Stimulated activated CD4-positive, alpha-beta T cell treated with anti-CD3 and anti-CD28 coated beads, Interleukin-2, amount 100 ng/mL, for 24 hours (primary cell): ENCODE data around the gene ZNF587B.
"Not testable (repeated sequence)": the region's sequence is repeated elsewhere in the genome, so short reads cannot be mapped to it uniquely, and the experiment has no call there.

ENCODE experiments used
- DNase-seq, 2 donors: peaks; one replicate each; pipeline ENCODE4 v3.0.0-alpha.2; 2020

Gene ZNF587B

DNA sequence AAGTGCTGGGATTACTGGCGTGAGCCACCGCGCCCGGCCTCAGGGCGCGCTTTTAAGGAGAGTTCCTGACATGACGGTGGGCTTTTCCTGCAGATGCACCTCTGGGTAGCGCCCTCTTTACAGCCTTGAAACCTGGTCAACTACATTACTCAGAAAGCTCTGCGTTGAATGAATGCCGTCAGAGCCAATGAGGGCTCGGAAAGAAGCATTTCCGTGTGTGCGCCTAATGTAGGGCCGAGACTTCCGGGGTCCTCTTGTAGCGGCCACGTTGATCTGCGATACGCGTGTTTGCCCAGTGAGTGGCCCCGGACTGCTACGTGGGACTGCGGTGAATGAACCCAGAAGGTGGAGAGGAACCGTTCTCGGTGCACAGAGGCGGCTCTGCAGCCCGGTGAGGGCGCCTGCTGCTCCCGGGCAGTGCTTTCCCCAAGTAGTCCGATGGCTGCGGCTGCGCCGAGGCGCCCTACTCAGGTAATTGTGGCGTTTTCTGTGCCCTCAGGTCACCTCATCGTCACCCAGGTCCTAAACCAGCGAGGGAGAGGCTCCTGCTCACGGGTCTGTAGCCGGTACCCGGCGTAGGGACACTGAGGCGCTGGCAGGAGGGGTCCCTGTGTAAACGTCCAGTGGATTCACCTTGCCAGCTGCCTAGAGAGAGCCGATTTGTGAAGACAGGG lies 10.5 kb upstream of the ZNF587B start:
- DNase-seq: peak; percentile 75 to 81

DNA sequence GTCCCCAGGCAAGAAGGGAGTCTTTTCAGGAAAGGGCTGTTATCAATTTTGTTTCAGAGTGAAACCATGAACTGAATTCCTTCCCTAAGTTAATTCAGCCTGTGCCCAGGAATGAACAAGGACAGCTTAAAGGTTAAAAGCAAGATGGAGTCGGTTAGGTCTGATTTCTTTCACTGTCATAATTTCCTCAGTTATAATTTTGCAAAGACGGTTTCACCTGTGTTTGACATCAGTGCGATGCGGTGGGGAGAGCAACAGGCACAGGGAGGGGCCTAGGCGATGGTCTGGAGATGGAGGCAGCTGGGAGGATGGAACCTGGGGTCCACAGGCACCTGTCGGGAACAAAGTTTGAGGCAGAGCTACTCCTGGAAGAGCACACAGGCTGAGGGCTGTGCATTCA lies 9.5 kb upstream of the ZNF587B start:
- no peak for DNase-seq

DNA sequence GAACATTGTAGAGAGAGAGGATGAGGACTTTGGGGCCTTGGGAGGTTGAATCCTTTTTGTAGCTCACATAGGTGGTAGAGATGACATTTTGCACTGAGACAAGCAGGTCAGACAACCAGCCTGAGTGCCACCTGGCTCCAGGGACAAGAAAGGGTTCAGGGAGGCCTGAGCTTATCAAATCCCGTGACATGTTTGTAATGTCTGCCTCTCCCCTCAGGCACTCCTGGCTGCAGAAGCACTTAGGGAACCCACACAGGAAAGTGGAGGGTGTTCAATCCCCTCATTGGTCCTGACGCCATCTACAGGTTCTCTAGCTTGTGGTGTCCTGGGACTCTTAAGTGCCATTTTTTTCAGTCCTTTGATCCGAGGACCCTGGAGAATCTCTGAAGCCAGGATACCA lies 9.0 kb upstream of the ZNF587B start:
- DNase-seq: not testable (repeated sequence)

DNA sequence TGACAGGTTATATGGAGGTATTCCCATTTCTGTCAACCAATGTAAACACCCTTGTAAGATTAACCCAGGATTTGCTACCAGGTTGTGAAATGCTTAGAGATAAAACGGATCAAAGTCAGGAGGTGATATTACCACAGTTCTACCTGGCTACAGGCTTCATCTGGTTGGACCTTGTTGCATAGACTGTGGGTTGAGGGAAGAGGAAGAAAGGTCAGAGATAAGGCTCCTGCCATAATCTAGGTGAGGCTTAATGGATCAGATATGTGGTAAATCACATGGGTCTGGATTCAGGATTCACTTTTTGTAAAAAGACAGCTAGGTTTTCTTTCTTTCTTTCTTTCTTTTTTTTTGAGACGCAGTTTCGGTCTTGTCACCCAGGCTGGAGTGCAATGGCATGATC lies 8.6 kb upstream of the ZNF587B start:
- not testable (repeated sequence) for DNase-seq

DNA sequence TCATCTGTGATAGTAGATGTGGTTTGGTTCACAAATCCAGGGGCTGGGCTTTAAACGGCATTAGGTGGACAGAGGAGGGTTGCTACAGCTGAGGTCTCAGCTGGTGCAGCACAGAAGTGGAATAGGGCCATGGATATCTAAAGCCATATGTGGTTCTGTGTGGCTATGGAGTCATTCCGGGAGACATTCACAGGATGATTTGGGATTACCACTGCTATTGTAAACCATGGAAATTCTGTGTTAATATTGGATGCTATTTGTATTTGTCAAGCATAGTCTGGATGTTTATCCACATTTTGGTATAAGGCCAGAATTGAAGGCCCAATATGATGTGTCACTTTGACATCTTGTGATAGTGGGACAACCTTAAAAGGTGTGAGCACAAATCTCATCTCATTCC lies 6.9 kb upstream of the ZNF587B start:
- not testable (repeated sequence) for DNase-seq

DNA sequence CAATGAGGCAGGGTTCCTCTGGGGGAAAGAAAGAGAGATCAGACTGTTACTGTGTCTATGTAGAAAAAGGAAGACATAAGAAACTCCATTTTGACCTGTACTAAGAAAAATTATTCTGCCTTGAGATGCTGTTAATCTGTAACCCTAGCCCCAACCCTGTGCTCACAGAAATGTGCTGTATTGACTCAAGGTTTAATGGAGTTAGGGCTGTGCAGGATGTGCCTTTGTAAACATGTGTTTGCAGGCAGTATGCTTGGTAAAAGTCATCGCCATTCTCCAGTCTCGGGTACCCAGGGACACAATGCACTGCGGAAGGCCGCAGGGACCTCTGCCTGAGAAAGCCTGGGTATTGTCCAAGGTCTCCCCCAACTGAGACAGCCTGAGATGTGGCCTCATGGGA lies 6.5 kb upstream of the ZNF587B start:
- not testable (repeated sequence) for DNase-seq

DNA sequence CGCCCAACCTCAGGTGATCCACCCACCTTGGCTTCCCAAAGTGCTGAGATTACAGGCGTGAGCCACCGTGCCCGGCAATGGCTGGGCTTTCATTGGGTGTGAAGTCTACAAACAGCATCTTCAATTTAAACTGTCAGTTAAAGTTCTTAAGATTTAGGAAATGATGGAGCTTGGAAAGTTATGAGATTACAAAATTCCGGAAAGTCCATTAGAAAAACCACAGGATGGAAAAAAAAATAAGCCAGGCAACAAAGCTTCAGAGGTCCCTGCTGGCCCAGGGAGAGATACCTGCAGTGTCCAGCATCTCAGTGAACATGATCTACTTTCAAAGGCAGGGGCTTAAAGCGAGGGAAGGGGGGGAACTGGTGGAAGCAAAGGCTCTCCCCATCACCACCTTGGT lies 4.6 kb upstream of the ZNF587B start:
- DNase-seq: no peak

DNA sequence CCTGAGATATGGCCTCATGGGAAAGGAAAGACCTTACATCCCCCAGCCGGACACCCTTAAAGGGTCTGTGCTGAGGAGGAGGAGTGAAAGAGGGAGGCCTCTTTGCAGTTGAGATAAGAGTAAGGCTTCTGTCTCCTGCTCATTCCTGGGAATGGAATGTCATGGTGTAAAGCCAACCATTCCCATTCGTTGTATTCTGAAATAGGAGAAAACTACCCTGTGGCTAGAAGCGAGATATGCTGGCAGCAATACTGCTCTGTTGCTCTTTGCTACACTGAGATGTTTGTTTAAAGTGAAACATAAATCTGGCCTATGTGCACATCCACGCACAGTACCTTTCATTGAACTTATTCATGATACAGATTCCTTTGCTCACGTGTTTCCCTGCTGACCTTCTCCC lies 783 bp upstream of the ZNF587B start:
- no peak for DNase-seq

DNA sequence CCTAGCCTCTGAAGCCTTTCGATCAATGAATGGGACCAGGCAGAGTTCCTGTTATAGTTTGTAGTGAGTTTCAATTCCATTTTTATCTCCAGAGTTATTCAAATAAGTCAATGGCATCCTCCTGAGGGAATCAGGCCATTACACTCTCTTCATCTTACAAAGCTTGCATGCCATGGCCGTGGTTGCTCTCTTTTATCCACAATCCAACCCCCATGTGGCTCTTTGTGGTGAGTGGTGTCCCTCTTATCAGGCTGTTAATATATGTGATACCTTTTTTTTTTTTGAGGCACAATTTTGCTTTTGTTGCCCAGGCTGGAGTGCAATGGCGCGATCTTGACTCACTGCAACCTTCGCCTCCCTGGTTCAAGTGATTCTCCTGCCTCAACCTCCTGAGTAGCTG lies 6.9 kb downstream of the ZNF587B start:
- DNase-seq: not testable (repeated sequence)

DNA sequence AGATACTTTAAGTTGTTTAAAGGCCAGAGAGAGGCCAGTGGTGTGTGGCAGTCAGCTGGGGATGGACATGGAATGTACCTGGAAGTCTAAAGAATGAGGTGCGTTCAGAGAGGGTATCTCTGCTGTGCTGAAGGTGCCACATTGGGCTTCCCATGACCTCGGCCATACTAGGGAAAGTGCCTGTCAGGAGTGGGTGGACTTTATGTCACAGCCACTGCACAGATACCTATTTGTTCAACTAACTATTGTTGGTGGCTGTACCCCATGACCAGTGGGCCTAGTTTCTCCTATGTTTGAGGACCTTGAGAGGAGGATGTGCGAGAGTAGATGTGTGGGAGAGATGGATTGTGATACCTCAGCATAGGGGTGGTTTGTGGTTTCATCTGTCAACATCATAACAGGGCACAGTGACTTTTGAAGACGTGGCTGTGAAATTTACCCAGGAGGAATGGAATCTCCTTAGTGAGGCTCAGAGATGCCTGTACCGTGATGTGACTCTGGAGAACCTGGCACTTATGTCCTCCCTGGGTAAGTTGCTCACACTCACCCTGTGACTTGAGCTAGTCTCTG lies 8.6 kb downstream of the ZNF587B start:
- DNase-seq: not testable (repeated sequence)

DNA sequence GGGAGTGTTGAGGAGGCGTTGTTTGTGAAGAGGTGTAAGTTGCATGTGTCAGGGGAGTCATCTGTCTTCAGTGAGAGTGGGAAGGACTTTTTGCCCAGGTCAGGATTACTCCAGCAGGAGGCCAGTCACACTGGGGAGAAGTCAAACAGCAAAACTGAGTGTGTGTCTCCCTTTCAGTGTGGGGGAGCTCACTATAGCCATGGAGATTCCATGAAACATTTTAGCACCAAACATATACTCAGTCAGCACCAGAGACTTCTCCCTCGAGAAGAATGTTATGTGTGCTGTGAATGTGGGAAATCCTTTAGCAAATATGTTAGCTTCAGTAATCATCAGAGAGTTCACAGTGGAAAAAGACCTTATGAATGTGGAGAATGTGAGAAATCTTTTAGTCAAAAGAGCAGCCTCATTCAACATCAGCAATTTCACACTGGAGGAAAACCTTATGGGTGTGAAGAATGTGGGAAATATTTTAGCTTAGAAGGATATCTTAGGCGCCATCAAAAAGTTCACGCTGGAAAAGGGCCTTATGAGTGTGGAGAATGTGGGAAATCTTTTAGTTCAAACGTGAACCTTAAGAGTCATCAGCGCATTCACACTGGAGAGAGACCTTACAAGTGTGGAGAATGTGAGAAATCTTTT lies 11.1 kb downstream of the ZNF587B start:
- DNase-seq: no peak

DNA sequence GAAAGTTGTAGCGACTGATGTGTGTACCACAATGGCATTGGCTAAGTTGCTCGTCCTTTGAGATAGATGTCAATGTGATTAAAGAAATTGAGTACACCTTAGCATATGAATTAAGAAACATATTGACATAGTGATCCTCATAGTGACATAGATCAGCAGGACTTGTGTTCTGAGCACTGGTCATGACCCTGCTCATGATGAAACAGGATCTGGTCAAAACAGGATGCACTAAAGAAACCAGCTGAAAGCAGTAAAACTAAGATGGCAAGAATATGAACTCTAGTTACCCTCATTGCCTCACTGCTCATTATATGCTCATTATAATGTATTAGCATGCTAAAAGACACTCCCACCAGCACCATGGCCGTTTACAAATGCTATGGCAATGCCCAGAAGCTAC lies 17.1 kb downstream of the ZNF587B start:
- not testable (repeated sequence) for DNase-seq

DNA sequence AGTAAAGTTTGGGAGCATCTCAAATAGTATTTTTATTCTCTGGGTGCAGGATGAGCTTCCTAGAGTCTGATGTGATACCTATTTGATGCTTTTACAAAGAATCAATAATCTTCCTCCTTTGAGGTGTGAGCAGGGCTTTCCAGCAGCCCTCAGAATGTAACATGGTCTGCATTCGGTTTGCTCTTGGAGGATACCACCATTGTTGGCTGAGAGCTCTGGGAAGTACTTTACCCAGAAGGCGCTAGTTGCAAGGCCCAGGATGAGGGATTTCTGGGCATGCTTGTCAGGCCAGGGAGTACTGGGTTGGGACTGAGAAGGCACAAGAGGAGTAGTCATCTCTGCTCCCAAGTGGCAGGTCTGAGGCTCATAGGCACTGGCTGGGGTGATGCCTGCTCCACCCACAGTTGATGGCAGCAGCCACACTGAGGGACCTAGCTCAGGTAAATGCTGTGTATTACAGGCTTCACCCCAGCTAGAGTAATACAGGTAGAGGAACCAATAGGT lies 19.1 kb downstream of the ZNF587B start:
- not testable (repeated sequence) for DNase-seq

DNA sequence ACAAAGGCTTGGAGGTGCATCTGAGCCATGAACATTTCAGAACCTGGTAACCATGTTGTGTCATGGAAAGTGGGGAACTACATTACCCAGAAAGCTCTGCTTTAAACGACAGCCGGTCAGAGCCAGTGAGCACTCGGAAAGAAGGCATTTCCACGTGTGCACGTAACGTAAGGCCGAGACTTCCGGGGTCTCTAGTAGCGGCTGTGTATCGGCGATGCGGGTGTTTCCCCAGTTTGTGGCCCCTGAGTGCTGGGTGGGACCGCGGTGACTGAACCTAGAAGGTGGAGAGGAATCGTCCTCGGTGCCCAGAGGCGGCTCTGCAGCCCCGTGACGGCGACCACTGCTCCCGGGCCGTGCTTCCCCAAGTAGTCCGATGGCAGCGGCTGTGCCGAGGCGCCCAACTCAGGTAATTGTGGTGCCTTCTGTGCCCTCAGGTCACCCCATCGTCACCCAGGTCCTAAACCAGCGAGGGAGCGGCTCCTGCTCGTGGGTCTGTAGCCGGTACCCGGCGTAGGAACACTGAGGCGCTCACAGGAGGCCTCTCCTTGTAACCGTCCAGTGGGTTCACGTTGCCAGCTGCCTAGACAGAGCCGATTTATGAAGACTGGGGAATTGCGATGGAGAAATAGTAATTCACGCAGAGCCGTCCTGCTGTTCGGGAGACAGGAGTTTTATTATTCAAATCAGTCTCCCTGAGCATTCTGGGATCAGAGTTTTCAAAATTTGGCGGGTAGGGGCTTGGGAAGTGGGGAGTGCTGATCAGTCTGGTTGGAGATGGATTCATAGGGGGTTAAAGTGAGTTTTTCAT lies 19.8 kb downstream of the ZNF587B start, which contains the start of gene ZNF587:
Gene ZNF587, plus strand, starts transcription at position 194 of the 808 bp plus-strand sequence. Its CDS starts 180 bp downstream, at position 374.
- peak; percentile 71 to 78 for DNase-seq

DNA sequence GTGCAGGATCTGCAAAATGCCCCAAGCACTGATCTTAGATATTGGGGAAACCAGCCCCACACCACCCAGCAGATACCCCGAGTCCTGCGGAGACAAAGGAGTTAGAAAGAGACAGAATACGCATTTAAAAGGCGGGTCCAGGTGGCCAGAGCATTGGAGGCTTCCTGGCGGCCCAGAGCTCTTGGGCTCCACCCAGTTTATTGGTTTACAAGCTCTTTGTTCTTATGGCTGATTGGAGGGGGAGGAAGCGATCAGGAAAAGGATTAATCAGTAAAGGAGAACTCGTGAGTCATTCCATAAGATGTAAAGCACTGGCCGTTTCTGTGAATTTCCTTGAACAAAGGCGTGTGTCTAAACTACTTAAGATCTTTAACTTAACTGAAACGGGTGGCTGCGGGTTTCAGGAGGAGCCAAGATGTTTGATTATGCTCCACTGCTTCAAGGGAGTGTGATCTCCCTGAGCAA lies 20.5 kb downstream of the ZNF587B start:
- peak in 1 of 2 donors; percentile 20 for DNase-seq

DNA sequence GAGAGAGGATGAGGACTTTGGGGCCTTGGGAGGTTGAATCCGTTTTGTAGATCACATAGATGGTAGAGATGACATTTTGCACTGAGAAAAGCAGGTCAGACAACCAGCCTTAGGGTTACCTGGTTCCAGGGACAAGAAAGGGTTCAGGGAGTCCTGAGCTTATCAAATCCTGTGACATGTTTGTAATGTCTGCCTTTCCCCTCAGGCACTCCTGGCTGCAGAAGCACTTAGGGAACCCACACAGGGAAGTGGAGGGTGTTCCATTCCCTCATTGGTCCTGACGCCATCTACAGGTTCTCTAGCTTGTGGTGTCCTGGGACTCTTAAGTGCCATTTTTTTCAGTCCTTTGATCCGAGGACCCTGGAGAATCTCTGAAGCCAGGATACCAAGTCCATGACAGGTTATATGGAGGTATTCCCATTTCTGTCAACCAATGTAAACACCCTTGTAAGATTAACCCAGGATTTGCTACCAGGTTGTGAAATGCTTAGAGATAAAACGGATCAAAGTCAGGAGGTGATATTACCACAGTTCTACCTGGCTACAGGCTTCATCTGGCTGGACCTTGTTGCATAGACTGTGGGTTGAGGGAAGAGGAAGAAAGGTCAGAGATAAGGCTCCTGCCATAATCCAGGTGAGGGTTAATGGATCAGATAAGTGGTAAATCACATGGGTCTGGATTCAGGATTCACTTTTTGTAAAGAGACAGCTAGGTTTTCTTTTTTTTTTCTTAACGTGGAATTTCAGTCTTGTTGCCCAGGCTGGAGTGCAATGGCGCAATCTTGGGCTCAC lies 21.9 kb downstream of the ZNF587B start:
- DNase-seq: not testable (repeated sequence)

DNA sequence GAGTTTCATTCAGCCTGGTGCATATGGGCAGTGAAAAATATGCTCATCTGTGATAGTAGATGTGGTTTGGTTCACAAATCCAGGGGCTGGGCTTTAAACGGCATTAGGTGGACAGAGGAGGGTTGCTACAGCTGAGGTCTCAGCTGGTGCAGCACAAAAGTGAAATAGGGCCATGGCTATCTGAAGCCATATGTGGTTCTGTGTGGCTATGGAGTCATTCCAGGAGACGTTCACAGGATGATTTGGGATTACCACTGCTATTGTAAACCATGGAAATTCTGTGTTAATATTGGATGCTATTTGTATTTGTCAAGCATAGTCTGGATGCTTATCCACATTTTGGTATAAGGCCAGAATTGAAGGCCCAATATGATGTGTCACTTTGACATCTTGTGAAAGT lies 24.0 kb downstream of the ZNF587B start:
- DNase-seq: not testable (repeated sequence)

DNA sequence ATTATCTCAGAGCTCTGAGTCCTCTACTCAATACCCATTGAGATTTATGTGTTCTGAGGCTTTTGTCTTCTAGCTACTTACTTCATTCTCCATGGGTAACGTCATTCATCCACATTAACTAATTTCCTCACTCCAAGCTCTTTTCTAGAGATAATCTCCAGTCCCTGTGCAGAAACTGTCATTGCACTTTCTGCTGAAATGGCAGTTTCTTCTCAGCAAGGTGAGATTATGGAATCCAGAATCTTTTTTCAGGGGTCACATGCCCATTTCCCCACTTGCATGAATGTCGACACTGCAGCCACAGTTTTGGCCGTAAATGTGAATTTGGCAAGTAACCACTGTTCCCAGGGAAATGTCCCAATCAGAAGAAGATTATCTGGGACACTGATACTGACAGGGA lies 32.3 kb downstream of the ZNF587B start:
- not testable (repeated sequence) for DNase-seq

DNA sequence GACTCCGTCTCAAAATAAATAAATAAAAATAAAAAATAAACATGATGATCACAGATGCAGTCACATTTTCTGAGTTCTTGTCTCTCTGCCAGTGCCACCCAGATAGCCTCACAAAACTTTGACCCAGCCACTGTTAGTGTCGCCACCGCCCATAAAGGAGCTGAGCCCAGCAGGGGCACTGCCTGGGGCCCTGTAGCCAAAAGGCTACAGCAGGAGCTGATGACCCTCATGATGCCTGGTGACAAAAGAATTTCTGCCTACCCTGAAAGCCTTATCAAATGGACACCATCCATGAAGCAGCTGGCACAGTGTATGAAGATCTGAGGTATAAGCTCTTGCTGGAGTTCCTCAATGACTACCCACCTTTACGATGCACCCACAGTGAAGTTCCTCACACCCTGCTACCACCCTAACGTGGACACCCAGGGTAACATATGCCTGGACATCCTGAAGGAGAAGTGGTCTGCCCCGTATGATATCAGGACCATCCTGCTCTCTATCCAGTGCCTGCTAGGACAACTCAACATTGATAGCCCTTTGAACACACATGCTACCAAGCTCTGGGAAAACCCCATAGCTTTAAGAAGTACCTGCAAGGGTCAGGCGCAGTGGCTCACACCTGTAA lies 37.9 kb downstream of the ZNF587B start:
- DNase-seq: no peak

DNA sequence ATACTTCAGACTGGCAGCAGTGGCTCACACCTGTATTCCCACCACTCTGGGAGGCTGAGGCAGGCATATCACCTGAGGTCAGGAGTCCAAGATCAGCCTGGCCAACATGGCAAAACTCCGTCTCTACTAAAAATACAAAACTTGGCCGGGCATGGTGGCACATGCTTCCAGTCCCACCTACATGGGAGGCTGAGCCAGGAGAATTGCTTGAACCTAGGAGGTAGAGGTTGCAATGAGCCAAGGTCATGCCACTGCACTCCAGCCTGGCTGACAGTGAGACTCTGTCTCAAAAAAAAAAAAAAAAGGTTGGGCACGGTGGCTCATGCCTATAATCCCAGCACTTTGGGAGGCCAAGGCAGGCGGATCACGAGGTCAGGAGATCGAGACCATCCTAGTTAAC lies 39.6 kb downstream of the ZNF587B start:
- DNase-seq: not testable (repeated sequence)

DNA sequence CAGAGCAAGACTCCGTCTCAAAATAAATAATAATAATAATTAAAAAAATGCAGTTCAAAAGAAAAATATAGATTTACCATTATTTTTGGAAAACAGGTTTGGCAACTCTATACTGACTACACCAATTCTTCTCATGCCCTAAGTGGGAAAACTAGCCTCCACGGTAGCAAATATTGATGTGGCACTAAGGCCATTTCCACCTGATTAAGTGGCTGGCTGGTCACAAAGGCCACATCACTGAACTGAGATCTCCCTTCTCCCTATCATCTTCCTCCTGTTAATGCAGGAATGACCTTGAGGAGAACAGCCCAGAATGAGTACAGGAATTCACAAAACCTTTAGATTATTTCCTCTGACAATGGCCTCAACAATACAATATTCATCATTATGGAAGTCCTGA lies 40.1 kb downstream of the ZNF587B start:
- DNase-seq: no peak

DNA sequence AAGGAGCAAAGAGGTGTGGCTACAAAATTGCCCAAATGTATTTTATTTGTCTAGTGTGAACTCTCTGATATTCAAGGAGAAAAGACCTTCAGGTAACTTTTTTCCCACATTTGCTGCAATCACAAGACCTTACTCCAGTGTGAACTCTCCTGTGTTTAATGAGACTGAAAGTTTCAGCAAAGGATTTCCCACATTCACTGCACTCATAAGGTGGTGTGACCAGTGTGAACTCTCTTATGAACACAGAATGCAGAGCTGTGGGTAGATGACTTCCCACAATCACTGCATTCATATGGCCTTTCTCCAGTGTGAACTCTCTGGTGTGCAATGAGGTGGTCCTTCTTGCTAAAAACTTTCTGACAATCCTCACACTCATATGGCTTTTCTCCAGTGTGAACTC lies 42.4 kb downstream of the ZNF587B start:
- DNase-seq: no peak
